ENCODE measurements around the gene LCOR.

Gene LCOR

DNA sequence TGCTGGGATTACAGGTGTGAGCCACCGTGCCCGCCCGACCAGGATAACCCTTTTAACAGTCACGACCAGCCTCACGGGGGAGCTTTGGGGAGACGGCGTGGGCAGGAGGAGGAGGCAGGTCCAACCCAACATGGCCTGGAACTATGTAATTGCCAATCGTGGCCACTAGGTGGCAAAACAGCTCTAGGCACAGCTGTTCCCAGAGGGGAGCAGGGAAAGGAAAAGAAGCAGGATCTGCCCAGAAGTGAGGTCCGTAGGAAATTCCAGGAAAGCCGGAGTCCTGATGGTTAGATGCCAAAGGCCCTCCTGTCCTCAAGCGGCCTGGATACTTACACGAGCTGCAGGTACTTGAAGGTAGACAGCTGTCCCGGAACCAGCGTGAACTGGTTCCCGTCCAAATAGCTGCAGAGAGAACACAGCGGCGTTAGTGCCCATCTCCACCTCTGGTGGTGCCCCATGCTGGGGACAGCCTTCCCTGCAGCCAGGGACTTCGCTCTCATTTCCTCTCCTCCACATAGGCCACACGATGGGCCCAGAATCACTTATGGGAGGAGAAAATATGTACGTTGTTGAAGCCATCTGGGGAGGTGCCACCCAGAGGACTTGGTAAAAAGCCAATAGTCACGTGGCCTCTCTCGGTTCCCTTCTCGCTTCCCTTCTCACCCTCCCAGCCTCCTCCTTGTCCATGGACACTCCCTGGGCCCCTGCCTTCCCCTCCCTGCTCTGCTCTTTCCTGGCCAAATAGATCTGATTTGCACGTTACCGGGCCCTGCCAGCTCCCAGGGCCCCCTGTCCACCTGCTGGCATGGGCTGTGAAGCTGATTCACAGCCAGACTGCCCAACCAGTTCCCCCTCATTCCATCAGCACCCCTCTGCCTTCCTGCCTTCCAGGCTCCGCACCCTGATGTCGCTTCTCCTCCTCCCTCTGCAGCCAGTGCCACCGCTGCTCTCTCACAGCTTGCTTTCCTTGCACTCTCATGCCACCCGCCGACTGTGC lies 205.6 kb downstream of the LCOR start:
- peak; percentile 52 for DNase-seq

DNA sequence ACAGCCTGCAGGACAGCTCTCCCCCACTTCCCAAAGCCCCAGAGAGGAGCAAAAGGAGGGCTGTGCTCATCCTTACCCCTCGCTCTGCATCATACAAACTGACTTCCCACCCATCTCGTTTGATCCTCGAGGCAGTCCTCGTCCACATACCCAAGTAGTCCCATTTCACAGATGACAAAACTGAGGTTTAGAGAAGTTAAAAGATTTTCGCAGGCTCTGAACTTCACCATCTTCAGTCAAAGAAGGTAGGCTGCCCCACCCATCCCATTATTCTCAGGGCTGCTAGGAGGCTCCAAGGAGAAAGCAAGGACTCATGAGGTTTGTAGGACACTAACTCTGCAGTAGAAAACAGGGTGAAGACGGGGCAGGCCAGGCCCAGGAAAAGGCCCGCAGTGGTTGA lies 206.6 kb downstream of the LCOR start:
- no peak for DNase-seq

DNA sequence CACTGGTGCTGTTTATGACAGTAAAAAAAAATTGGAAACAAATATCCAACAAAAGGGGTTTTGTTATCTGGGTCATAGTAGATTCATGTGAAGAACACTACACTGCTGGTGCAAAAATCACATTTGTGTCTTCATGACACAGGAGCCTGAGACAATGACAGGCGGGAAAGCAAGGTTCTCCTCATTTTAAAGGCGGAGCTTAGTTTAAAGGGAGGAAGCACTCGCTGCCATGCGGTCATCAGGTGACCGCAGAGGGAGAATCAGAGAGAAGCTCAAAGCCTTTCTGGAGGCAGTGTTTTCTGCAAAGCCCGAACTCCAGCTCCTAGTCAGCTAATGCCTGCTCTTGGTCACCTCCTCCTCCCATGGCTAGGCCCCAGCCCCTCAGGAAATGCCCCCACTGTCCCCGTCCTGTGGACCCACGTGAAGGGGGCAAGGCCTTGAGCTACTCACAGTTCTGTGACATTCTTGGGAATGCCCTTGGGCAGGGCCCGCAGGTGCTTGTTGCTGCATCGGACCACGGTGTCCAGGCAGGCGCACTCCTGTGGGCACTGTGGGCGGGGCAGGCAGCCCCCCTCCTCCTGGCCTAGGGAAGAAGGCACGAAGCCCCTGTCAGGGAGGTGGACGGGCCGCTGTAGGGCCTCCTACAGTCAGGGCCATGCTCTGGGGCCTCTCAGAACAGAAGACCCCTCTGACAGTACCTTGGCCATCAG lies 207.6 kb downstream of the LCOR start:
- no peak for DNase-seq

DNA sequence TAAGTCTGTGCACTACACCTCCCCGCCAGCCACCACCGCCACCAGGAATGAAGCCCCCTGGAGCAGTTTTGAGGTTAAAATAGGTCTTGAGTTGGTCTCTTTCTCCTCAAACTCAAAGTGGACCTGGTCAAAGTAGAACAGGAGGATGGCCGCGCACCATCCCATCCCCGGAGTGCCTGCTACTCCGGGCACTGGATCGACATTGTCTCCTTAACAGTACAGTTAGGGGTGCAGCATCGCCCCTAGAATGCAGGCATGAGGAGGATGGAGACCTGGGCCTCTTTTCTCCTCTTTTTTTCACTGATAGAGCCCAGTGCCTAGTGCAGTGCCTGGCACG lies 208.1 kb downstream of the LCOR start:
- DNase-seq = no peak

DNA sequence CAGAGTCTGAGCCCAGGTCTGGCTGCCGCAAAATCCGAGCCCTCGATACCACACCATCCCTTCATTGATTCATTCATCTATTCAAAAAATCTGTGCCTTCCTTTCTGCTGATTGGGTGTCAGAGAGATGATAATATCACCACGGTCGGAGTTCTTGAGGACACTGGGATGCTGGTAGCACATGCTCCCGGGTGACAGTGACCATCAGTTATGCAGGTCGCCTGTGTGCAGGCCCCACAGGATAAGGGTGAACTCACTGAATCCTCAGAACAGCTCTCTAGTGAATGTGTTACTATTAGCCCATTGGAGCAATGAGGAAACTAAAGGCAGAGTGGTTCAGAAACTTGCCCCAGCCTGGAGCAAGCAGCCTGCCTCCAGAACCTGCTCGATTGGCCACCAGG lies 208.6 kb downstream of the LCOR start:
- no peak for DNase-seq

DNA sequence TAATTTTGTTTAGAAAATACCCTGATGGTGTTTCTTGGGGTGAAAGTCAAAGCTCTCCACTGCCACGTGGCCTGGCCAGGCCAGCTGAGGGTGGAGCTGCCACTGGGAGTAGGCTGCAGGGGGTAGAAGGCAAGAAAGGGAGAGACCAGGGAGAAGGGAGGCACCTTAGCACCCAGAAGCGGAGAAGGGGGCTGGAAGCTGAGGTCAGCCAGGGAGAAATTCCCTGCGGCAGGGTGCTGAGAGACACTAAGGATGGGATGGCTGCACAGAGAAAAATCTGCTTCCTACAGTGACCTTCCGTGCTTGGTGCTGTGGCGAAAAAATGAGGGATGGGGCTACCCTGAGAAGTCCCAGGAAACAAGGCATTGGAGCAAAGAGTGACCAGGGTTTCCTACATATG lies 210.0 kb downstream of the LCOR start:
- DNase-seq = no peak

DNA sequence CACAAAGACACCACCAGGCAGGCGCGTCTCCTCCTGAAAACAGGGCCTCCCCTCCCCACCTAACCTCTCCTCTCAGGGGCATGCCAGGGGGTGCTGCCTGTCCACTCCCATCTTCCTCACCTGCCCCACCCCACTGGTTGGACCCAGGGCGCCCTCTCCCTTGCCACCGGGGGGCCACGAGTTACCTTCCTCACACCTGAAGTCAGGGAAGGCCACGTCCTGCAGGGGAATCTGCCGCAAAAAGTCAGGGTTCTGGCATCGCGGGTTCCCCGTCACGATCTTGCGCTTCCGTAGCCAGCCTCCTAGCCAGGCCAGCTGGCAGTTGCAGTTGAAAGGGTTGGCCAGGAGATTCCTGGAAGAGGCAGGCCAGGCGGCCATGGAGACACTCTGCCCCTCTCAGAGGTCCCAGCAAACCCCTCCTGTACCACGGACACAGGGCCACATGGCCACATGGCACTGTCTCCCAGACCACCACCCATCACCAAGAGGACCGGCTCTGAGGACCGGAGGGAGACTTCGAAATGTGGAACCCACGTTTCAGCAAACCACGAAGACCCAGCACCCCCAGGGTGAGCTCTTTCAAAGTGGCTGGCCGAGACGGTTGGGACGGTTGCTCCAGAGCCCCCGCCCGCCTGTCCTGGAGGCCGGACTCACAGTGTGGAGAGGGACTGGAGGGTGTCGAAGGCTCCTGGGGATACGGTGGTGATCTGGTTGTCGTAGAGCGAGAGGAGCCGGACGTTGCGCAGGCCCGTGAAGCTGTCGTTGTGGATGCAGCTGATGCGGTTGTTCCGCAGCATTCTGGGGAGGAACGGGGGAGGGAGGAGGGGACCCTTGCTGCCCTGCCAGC lies 210.8 kb downstream of the LCOR start:
- DNase-seq = no peak

DNA sequence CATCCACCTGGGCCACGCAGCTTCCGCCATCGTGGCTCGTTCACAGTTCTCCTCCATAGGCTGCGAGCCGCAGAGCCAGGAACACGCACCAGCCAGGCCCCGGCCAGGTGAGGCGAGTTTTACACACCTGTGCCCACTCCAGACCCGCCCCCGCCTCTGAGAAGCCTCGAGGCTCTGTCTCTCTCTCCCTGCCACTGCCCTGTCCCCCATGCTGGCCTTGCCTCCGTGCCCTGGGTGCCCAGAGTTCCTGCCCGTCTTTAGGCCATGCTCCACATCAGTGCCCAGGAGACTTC lies 211.4 kb downstream of the LCOR start:
- no peak for DNase-seq
